NAMALWA (cell line): ENCODE data around the gene COX6B2.
"Not testable (repeated sequence)": the region's sequence is repeated elsewhere in the genome, so short reads cannot be mapped to it uniquely, and the experiment has no call there.

Experiments used
- DNase-seq: peaks from one replicate; pipeline ENCODE4 v3.0.0-alpha.2; 2015; ENCODE audit warnings: low spot score

Gene COX6B2, protein sequence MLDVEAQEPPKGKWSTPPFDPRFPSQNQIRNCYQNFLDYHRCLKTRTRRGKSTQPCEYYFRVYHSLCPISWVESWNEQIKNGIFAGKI

DNA sequence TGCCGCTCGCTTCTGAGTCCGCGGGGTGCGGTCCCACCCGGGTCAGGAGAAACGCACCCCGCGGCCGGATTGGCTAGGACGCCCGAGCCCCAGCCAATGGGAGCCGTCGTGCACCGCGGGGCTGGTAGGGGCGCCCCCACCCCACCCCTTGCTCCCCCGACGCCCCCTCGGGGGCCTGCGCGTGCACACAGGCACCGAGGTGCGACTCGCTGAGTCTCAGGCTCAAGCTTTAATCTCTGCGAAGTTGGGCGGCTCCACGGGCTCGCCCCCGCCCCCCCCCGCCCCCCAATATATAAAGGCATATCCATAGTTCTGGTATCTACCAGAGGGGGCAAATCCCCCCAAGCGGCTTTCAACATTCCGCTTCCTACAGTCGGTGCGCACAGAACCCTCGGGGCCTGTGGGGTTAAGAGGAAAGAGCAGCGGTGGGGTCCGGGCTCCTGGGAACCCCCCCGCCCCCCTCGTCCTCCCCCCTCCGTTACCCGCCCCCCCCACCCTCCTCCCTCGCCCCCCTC, at the start of gene COX6B2:
TSS of gene COX6B2 (minus strand) at position 22 of the 515 bp plus-strand sequence. CDS start 198 bp downstream, outside the sequence.
- DNase-seq: no peak

- DNase-seq: no peak
Measured at GRCh38 chr19:55402509-55402908, 48.0 kb upstream of the COX6B2 start.

DNA sequence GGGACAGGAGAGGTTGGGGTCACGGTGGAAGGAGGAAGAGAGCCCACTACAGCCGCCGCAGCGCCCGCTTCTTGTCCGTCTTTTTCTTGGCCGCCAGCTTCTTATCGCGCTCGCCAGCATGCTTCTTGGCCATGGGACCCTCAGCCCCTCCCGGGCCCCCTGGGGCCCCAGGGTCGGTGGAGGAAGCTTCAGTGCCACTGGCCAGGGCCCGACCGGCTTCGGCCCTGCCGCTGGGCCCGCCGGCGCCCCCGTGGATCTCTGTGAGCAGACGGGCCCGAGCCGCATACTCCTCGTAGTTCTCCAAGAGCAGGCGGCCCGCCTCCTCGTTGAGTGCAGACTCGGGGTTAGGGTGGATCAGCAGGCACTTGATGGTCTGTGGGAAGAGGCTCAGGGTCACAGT, 46.9 kb upstream of the COX6B2 start:
- DNase-seq: not testable (repeated sequence)

DNA sequence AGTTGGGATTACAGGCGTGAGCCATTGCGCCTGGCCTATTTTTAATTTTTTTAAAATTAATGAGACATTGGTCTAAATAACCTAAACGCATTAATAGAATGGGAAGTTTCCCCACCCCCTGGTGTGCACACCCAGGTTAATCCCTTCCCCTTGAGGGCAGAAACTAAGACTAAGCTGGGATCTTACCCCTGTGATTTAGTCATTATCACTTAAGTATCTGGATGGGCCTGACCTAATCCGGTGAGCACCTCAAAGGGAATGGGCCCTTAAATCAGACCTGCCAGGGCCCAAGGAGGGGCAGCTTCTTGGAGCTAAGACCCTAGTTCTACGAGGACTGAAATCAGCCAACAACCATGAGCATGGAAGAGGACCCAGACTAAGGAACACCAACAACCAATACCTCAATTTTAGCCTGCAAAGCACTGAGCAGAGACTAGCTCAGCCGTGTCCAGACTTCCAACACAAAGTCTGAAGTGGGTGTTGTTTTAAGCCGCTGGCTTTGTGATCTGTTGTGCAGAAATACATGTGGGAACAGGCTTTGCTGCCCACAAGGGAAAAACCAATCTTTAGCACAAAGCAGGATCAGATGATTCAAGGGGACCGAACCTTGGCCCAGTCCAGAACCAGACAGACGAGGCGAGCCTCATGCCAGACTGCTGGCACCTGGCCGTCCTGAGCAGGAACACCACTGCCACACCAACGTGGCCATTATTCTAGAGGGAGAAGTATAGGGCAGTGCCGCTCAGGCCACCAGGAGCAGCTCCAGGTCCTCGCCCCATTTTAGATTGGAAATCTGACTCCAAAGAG, 46.0 kb upstream of the COX6B2 start:
- DNase-seq: peak; percentile 25

- DNase-seq: peak; percentile 43
Measured at GRCh38 chr19:55398200-55398925, 43.8 kb upstream of the COX6B2 start.

GRCh38 chr19:55392820-55393761, 38.6 kb upstream of the COX6B2 start:
- DNase-seq: peak; percentile 27

DNA sequence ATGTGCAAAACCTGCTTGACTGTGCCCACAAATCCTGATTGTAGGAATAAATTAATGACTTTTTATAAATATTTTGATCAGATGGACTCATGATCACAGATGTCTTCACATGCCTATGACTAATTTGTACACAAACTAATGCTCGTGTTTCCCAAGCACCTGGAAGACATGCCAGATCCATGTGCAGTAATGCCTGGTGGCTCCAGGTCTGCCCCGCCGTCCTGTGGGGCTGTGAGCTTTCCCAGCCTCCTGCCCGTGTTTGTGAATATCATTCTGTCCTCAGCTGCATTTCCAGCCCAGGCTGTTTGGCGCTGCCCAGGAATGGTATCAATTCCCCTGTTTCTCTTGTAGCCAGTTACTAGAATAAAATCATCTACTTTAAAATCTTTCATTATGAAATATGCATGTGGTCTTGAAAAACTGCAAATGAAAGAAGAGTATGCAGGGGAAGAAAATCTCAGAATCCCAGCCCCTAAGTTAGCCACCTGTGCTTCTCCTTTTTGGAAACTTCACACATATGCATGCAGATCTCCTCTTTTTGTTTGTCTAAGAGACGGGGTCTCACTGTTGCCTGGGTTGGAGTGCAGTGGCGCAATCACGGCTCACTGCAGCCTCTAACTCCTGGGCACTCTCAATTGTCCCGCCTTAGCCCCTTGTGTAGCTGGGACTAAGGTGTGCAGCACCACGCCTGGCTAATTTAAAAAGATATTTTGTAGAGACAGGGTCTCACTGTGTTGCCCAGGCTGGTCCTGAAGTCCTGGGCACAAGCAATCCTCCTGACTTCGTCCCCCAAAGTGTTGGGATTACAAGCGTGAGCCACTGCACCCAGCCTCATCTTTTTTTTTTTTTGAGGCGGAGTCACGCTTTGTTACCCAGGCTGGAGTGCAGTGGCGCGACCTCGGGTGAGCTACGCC, 37.4 kb upstream of the COX6B2 start:
- peak; percentile 46 for DNase-seq

GRCh38 chr19:55391191-55391670, 36.7 kb upstream of the COX6B2 start:
- peak; percentile 51 for DNase-seq

DNA sequence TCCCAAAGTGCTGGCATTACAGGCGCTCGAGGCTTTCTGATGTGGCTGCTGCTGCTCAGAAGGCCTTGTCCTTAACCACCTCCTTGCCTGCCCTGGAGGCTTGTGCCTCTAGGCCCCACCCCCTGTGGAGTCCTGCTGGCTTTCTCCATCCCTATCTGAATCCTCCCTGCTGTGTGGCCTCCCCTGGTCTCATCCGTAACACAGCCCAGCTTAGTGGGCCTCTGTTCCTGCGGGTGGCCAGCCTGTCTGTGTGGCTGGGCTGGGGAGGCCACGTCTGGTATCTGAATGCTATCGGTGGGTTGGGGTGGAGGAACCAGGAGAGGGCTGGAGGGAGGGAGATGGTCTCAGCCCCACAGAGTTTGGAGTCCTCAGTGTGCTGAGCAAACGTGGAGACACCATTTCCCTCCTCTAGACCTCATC, 36.0 kb upstream of the COX6B2 start:
- peak; percentile 32 for DNase-seq

- DNase-seq: peak; percentile 44
Measured at GRCh38 chr19:55389386-55390317, 35.1 kb upstream of the COX6B2 start.

DNA sequence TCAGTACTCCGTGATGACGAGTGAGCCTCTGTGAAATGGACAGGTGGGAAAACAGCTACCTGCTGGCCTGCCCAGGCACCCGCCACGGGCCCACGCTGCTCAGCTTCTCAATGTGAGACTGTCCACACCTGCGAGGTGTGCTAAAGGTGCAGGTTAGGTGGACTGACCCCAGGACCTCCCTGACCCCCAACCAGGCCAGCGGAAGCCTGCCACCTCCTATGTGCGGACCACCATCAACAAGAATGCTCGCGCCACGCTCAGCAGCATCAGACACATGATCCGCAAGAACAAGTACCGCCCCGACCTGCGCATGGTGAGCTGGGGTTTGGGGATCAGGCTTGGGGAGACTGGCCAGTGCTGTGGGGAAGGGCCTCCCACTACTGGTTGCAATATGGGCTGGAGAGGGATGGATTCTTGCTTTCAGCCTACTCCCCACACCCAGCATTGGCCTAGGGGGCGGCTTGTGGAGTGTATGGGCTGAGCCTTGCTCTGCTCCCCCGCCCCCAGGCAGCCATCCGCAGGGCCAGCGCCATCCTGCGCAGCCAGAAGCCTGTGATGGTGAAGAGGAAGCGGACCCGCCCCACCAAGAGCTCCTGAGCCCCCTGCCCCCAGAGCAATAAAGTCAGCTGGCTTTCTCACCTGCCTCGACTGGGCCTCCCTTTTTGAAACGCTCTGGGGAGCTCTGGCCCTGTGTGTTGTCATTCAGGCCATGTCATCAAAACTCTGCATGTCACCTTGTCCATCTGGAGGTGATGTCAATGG, 33.4 kb upstream of the COX6B2 start:
- no peak for DNase-seq

DNA sequence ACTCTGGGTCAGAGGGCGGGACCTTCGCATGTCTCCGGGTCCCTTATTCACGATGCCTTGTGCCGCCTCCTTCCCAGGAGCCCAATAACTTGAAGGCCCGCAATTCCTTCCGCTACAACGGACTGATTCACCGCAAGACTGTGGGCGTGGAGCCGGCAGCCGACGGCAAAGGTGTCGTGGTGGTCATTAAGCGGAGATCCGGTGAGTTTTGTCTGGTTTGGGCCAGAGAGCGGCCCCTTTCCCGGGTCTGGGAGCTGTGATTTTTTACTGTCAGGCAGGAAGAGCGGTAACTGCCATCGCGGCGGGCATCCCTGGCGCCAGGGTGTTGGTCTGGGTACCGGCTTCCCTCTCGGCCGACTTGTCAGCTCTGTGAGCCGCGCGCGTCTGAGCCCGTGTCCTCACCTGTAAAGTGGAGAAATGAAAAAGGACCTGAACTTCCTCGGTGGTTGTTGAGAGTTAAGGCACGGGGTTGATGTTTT, 32.0 kb upstream of the COX6B2 start:
- DNase-seq: no peak

DNA sequence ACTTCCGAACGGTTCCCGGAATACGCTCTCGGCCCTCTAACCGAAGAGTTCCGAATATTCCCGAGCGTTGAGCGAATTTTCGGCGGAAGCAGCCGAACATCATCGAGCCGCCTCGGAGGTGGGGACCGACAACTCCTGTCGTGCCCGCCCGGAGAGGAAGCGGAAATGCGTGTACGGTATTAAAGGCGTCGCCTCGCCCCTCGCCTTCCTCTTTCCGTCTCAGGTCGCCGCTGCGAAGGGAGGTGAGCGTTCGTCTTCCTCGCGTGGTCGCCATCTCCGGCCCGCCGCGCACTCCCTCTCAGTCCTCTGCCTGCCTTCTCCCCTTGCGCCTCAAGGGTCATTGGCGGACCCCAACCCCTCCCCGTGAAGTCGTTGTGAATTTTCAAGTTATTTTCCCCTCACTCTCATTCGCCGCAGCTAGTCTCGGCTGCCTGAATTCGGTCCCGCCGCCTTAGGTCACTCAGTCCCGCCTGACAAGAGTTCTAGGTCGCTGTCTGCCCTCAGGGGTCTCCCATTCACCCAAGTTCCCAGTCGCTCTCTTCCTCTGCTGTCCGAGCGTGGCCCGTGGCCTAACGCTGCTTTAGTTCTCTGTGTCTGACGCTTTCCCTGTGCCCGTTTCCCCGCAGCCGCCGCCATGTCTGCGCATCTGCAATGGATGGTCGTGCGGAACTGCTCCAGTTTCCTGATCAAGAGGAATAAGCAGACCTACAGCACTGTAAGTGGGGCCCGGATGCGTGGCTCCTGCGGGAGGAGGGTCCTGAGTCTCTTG, 31.4 kb upstream of the COX6B2 start, which contains the start of gene RPL28:
TSS of gene RPL28 (plus strand) at position 209 of the 769 bp plus-strand sequence. CDS start at position 635, 426 bp downstream.
- peak; percentile 99 for DNase-seq

GRCh38 chr19:55384920-55385723, 30.6 kb upstream of the COX6B2 start:
- DNase-seq: peak; percentile 98

- peak; percentile 48 for DNase-seq
Measured at GRCh38 chr19:55384131-55384919, 29.8 kb upstream of the COX6B2 start, which contains the start of gene TMEM238. TSS of gene TMEM238 (minus strand) at chr19:55384292. CDS start at chr19:55384259, 33 bp downstream.
